Astrocyte (in vitro differentiated cells and primary cell): ENCODE results near the gene GLO1. TPM values are rescaled to one million over a fixed set of nuclear protein-coding genes. Genes with fewer than 3 reads are reported as not detected.

ENCODE experiments used
- DNase-seq: peaks from one replicate; pipeline ENCODE4 v3.0.0-alpha.2; 2010; ENCODE audit warnings: low read depth
- FAIRE-seq: peaks from 2 replicates; lab custom pipeline; 2011; peaks lifted over from hg19 to GRCh38; lab: Jason Lieb, UNC
- H2AFZ ChIP-seq: 2 replicates; pipeline ENCODE4 v1.6.0; 2012; ENCODE audit warnings: low read depth, low read length, inconsistent platforms
- H3K27ac ChIP-seq: 2 replicates; pipeline ENCODE4 v1.5.1; 2011; ENCODE audit warnings: low read depth, low read length, inconsistent platforms
- H3K27me3 ChIP-seq: 2 replicates; pipeline ENCODE4 v1.6.0; 2011; ENCODE audit warnings: low read length, inconsistent platforms; ENCODE audit not compliant: insufficient read depth
- H3K36me3 ChIP-seq: 2 replicates; pipeline ENCODE4 v1.5.1; 2011; ENCODE audit warnings: low read length, inconsistent platforms; ENCODE audit not compliant: insufficient read depth
- H3K4me1 ChIP-seq: 2 replicates; pipeline ENCODE4 v1.5.1; 2011; ENCODE audit warnings: low read length, inconsistent platforms; ENCODE audit not compliant: insufficient read depth
- H3K4me2 ChIP-seq: 2 replicates; pipeline ENCODE4 v1.6.0; 2012; ENCODE audit warnings: low read length, inconsistent platforms
- H3K4me3 ChIP-seq: 2 replicates; pipeline ENCODE4 v1.5.1; 2011; ENCODE audit warnings: low read depth, mild to moderate bottlenecking, low read length, inconsistent platforms; ENCODE audit not compliant: insufficient read depth
- H3K79me2 ChIP-seq: 2 replicates; pipeline ENCODE4 v1.6.0; 2012; ENCODE audit warnings: mild to moderate bottlenecking, low read length, inconsistent platforms; ENCODE audit not compliant: insufficient read depth
- H3K9ac ChIP-seq: 2 replicates; pipeline ENCODE4 v1.6.0; 2012; ENCODE audit warnings: mild to moderate bottlenecking, low read length, inconsistent platforms
- H3K9me3 ChIP-seq: 2 replicates; pipeline ENCODE4 v1.5.1; 2012; ENCODE audit warnings: low read depth, mild to moderate bottlenecking, low read length, inconsistent platforms; ENCODE audit not compliant: insufficient read depth
- H4K20me1 ChIP-seq: 2 replicates; pipeline ENCODE4 v1.6.0; 2012; ENCODE audit warnings: low read length, inconsistent platforms; ENCODE audit not compliant: insufficient read depth
- H3K27ac Mint-ChIP-seq: one replicate; pipeline ENCODE4 v1.8.0; 2021; ENCODE audit warnings: mild to moderate bottlenecking, mixed read lengths; ENCODE audit not compliant: unreplicated experiment
- H3K27me3 Mint-ChIP-seq: one replicate; pipeline ENCODE4 v1.8.0; 2021; ENCODE audit warnings: low read depth, mixed read lengths; ENCODE audit not compliant: unreplicated experiment
- H3K36me3 Mint-ChIP-seq: one replicate; pipeline ENCODE4 v1.8.0; 2021; ENCODE audit warnings: low read depth, mixed read lengths; ENCODE audit not compliant: unreplicated experiment
- H3K4me1 Mint-ChIP-seq: one replicate; pipeline ENCODE4 v1.8.0; 2021; ENCODE audit warnings: low read depth, mixed read lengths; ENCODE audit not compliant: unreplicated experiment
- H3K4me3 Mint-ChIP-seq: one replicate; pipeline ENCODE4 v1.8.0; 2021; ENCODE audit warnings: mild to moderate bottlenecking, moderate library complexity, mixed read lengths; ENCODE audit not compliant: unreplicated experiment
- H3K9me3 Mint-ChIP-seq: one replicate; pipeline ENCODE4 v1.8.0; 2021; ENCODE audit warnings: mild to moderate bottlenecking, mixed read lengths; ENCODE audit not compliant: unreplicated experiment
- CTCF ChIP-seq: IDR thresholded peaks from 2 replicates; pipeline ENCODE4 v1.5.1; 2011; ENCODE audit warnings: low read depth, mild to moderate bottlenecking, inconsistent platforms, low read length, moderate library complexity; ENCODE audit not compliant: insufficient read depth
- EZH2 ChIP-seq: IDR thresholded peaks from 2 replicates; pipeline ENCODE4 v1.6.1; 2012; ENCODE audit warnings: mild to moderate bottlenecking, low read length, inconsistent platforms; ENCODE audit not compliant: insufficient read depth
- total RNA-seq: library from RNA; stranded (reverse); gene quantifications from 2 replicates; pipeline ENCODE4 v1.2.1, GENCODE V29; 2021

The GLO1 gene
- total RNA-seq, 1 donor from 2014 or later = 172 TPM

- H3K27ac Mint-ChIP-seq = no peak overlapping the region
Measured at GRCh38 chr6:38654263-38654662, 48.7 kb downstream of the GLO1 start.

GRCh38 chr6:38651121-38651784, 51.7 kb downstream of the GLO1 start:
- no peaks in the 10 kb centered on the region for H3K4me1 ChIP-seq
- Mint-ChIP-seq H3K27me3 (peaks cover 2% of the 10 kb centered on the region), H3K9me3 (peaks cover 4% of the 10 kb centered on the region), H3K27ac (no peak overlapping the region), H3K4me3 (no peak overlapping the region), H3K4me1 (no peaks in the 10 kb centered on the region), H3K36me3 (no peaks in the 10 kb centered on the region)
- no peak overlapping the region for H3K9ac ChIP-seq
- no peak overlapping the region for H2AFZ ChIP-seq
- DNase-seq = no peak
- H3K4me3 ChIP-seq = no peak overlapping the region
- no peak for FAIRE-seq
- no peak overlapping the region for H3K4me2 ChIP-seq
- no peak overlapping the region for H3K27ac ChIP-seq
- H3K79me2 ChIP-seq = no peaks in the 10 kb centered on the region
- H3K9me3 ChIP-seq = no peaks in the 10 kb centered on the region
- H3K36me3 ChIP-seq = no peaks in the 10 kb centered on the region
- H3K27me3 ChIP-seq = no peaks in the 10 kb centered on the region
- TF ChIP-seq CTCF (no peak), EZH2 (no peak)
- no peaks in the 10 kb centered on the region for H4K20me1 ChIP-seq

More at GRCh38 chr6:38654263-38654662, 48.7 kb downstream of the GLO1 start:
- H3K9me3 Mint-ChIP-seq = peaks cover 4% of the 10 kb centered on the region
- no peaks in the 10 kb centered on the region for H3K79me2 ChIP-seq
- no peaks in the 10 kb centered on the region for H3K4me1 ChIP-seq
- H3K27ac ChIP-seq = no peak overlapping the region
- no peaks in the 10 kb centered on the region for H3K4me1 Mint-ChIP-seq
- no peak overlapping the region for H3K4me2 ChIP-seq
- no peaks in the 10 kb centered on the region for H3K27me3 ChIP-seq
- H3K36me3 Mint-ChIP-seq = no peaks in the 10 kb centered on the region
- no peak overlapping the region for H3K4me3 Mint-ChIP-seq
- H4K20me1 ChIP-seq = no peaks in the 10 kb centered on the region
- H3K9me3 ChIP-seq = no peaks in the 10 kb centered on the region
- no peak for DNase-seq
- no peak for TF ChIP-seq CTCF
- TF ChIP-seq EZH2 = no peak
- H3K36me3 ChIP-seq = no peaks in the 10 kb centered on the region
- no peak overlapping the region for H3K9ac ChIP-seq
- no peak overlapping the region for H3K4me3 ChIP-seq
- no peak for FAIRE-seq
- no peak overlapping the region for H2AFZ ChIP-seq
- H3K27me3 Mint-ChIP-seq = peaks cover 2% of the 10 kb centered on the region

GRCh38 chr6:38650207-38650752, 52.7 kb downstream of the GLO1 start:
- Histone ChIP-seq H3K36me3 (no peaks in the 10 kb centered on the region), H3K4me3 (no peak overlapping the region), H3K27me3 (no peaks in the 10 kb centered on the region), H3K4me2 (no peak overlapping the region), H3K79me2 (no peaks in the 10 kb centered on the region), H3K9ac (no peak overlapping the region), H3K9me3 (no peaks in the 10 kb centered on the region), H2AFZ (no peak overlapping the region), H4K20me1 (no peaks in the 10 kb centered on the region), H3K27ac (no peak overlapping the region), H3K4me1 (no peaks in the 10 kb centered on the region)
- Mint-ChIP-seq H3K27me3 (peaks cover 2% of the 10 kb centered on the region), H3K9me3 (peaks cover 4% of the 10 kb centered on the region), H3K4me1 (peaks cover 1% of the 10 kb centered on the region), H3K27ac (no peak overlapping the region), H3K36me3 (no peaks in the 10 kb centered on the region), H3K4me3 (no peak overlapping the region)
- TF ChIP-seq EZH2 = no peak
- TF ChIP-seq CTCF = no peak
- FAIRE-seq = no peak
- DNase-seq = no peak
